Muscle of leg (tissue), 16 donors: ENCODE results near the gene CAMTA2. TPM values are rescaled to one million over a fixed set of nuclear protein-coding genes. Genes with fewer than 3 reads are reported as not detected.
"Not testable (repeated sequence)": the region's sequence is repeated elsewhere in the genome, so short reads cannot be mapped to it uniquely, and the experiment has no call there.

Source experiments
- DNase-seq: peaks from one replicate; pipeline ENCODE4 v3.0.0; 2013
- H3K27ac ChIP-seq: one replicate; pipeline ENCODE4 v1.5.1; 2013; ENCODE audit warnings: mild to moderate bottlenecking, low read length, control low read depth
- H3K27me3 ChIP-seq: one replicate; pipeline ENCODE4 v1.6.1; 2013; ENCODE audit warnings: low read length; ENCODE audit not compliant: control insufficient read depth, insufficient read depth
- H3K36me3 ChIP-seq: one replicate; pipeline ENCODE4 v1.6.1; 2013; ENCODE audit warnings: low read length; ENCODE audit not compliant: control insufficient read depth, insufficient read depth
- H3K4me1 ChIP-seq: one replicate; pipeline ENCODE4 v1.6.1; 2013; ENCODE audit warnings: low read length; ENCODE audit not compliant: control insufficient read depth, insufficient read depth
- H3K4me3 ChIP-seq: one replicate; pipeline ENCODE4 v1.5.1; 2013; ENCODE audit warnings: low read length, control low read depth
- H3K9me3 ChIP-seq: replicated peaks from 2 replicates; pipeline ENCODE4 v1.6.1; 2013; ENCODE audit warnings: low read depth, low read length; ENCODE audit not compliant: control insufficient read depth
- WGBS: methylation state at CpG from one replicate; pipeline ENCODE4 v1.1.5; 2013; ENCODE audit warnings: missing lambda C conversion rate; ENCODE audit not compliant: insufficient coverage; 5-methylcytosine and 5-hydroxymethylcytosine counted together
- long read RNA-seq, 11 donors: transcript quantifications; one replicate each; lab custom pipeline, GENCODE V29; 2026
- polyA plus RNA-seq, 8 donors: library from polyadenylated mRNA; unstranded; fragments of 120-200 nt; gene quantifications; one replicate each; pipeline versions ENCODE4 v1.2.1 to v1.2.3, GENCODE V29; 2013; ENCODE audit warnings: inconsistent platforms in 1 of 8, low replicate concordance in 1 of 8; ENCODE audit not compliant: insufficient read length in 8 of 8, insufficient read depth in 1 of 8
- total RNA-seq: library from RNA; stranded (reverse); fragments of 120-200 nt; gene quantifications from one replicate; pipeline ENCODE4 v1.2.4, GENCODE V29; 2013

The CAMTA2 gene, protein sequence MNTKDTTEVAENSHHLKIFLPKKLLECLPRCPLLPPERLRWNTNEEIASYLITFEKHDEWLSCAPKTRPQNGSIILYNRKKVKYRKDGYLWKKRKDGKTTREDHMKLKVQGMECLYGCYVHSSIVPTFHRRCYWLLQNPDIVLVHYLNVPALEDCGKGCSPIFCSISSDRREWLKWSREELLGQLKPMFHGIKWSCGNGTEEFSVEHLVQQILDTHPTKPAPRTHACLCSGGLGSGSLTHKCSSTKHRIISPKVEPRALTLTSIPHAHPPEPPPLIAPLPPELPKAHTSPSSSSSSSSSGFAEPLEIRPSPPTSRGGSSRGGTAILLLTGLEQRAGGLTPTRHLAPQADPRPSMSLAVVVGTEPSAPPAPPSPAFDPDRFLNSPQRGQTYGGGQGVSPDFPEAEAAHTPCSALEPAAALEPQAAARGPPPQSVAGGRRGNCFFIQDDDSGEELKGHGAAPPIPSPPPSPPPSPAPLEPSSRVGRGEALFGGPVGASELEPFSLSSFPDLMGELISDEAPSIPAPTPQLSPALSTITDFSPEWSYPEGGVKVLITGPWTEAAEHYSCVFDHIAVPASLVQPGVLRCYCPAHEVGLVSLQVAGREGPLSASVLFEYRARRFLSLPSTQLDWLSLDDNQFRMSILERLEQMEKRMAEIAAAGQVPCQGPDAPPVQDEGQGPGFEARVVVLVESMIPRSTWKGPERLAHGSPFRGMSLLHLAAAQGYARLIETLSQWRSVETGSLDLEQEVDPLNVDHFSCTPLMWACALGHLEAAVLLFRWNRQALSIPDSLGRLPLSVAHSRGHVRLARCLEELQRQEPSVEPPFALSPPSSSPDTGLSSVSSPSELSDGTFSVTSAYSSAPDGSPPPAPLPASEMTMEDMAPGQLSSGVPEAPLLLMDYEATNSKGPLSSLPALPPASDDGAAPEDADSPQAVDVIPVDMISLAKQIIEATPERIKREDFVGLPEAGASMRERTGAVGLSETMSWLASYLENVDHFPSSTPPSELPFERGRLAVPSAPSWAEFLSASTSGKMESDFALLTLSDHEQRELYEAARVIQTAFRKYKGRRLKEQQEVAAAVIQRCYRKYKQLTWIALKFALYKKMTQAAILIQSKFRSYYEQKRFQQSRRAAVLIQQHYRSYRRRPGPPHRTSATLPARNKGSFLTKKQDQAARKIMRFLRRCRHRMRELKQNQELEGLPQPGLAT
- total RNA-seq = 4.4 TPM
- polyA plus RNA-seq = 10 to 100 TPM; 15.8 to 25.2 (median 22.3) TPM
- long read RNA-seq, donor 1 = 0 reads
- long read RNA-seq, donor 2 = 0 reads
- long read RNA-seq, donor 3, partial matches to known transcripts = 213 of 232 reads
- long read RNA-seq, donor 3, other reads (novel, unspliced or antisense) = 19 of 232 reads
- long read RNA-seq, donor 4, partial matches to known transcripts = 0 of 1 reads
- long read RNA-seq, donor 4, other reads (novel, unspliced or antisense) = 0 of 1 reads
- long read RNA-seq, donor 5, partial matches to known transcripts = 6 of 7 reads
- long read RNA-seq, donor 5, other reads (novel, unspliced or antisense) = 0 of 7 reads
- long read RNA-seq, donor 6, partial matches to known transcripts = 6 of 7 reads
- long read RNA-seq, donor 6, other reads (novel, unspliced or antisense) = 0 of 7 reads
- long read RNA-seq, donor 7, partial matches to known transcripts = 0 of 2 reads
- long read RNA-seq, donor 7, other reads (novel, unspliced or antisense) = 0 of 2 reads
- long read RNA-seq, donor 8 = 0 reads
- long read RNA-seq, donor 9 = 0 reads
- long read RNA-seq, donor 10, partial matches to known transcripts = 0 of 1 reads
- long read RNA-seq, donor 10, other reads (novel, unspliced or antisense) = 0 of 1 reads
- long read RNA-seq, donor 11, partial matches to known transcripts = 0 of 2 reads
- long read RNA-seq, donor 11, other reads (novel, unspliced or antisense) = 0 of 2 reads

DNA sequence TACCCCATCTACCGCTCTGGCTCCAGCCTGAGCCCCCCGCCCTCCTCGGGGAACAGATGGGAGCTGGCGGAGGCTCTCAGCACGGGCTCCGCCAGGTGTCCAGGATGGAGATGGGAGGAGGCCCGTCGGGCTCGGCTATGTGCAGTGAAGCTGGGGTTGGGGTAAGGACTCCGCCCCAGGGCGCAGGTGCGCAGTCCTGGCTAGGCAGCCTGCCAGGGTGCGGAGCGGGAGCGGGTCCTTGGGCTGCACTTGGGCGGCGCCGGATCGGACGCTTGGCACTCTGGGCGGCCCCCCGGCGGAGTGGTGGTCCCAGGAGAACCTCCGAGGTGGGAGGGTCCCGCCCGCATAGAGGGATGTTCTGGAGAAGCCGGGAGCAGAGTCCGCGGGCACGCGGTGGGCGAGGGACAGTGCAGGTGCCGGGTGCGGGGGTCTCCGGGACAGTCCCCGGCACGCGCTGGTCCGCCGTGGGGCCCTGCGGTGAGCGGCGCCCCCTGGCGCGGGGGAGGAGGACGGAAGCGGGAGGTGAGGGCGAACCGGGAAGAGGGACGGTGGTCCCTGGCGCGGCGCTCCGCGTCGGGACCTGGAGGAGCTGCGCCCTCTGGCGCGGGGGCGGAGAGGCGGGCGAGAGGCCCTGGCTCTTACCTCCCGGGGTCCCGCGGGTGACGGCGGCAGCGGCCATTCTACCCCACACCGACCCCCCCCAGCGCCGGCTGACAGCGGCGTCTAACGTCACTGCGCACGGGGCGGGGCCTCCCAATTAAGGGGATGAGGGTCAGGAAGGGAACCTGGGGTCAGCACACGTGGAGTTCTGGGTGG is at the start of gene CAMTA2:
TSS of gene CAMTA2 (minus strand) at position 725 of the 816 bp plus-strand sequence. CDS start 1,453 bp downstream, outside the sequence.
- Histone ChIP-seq H3K9me3 (no peaks in the 10 kb centered on the region), H3K4me3 (peak within 1 kb of the TSS; percentile 90), H3K27ac (peak within 1 kb of the TSS; percentile 96), H3K27me3 (no peaks in the 10 kb centered on the region), H3K4me1 (peaks cover 28% of the 10 kb centered on the region), H3K36me3 (peaks cover 9% of the 10 kb centered on the region)
- WGBS = 1% methylated on average over 58 of the region's 78 CpGs
- peak; percentile 92 for DNase-seq

DNA sequence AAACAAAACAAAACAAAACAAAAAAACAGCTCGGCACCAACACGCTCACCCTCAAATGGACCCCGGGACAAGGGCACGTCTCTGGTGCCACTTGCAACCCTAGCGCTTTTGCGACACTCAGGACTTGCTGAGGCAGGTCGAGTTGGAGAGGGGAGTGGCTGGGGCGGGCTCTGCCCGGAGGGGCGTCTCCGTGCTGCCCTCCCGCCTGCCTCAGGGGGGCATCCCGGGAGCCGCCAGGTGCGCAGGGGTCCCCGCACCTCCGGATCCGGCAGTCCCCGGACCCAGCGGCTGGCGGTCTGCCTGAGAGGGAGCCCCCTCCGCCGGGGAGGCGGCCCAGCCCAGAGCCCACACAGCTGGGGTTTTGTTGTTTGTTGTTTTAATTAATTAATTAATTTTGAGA is 47.8 kb upstream of the CAMTA2 start, which contains the start of gene SLC52A1:
TSS of gene SLC52A1 (minus strand) at position 112 of the 400 bp plus-strand sequence. CDS start 820 bp downstream, outside the sequence.
- Histone ChIP-seq H3K36me3 (no peaks in the 10 kb centered on the region), H3K9me3 (no peaks in the 10 kb centered on the region), H3K27me3 (peaks cover 15% of the 10 kb centered on the region), H3K4me1 (peaks cover 4% of the 10 kb centered on the region), H3K4me3 (no peak within 1 kb of the TSS), H3K27ac (no peak within 1 kb of the TSS)
- DNase-seq = no peak
- WGBS = 9% methylated on average over 19 of the region's 24 CpGs

DNA sequence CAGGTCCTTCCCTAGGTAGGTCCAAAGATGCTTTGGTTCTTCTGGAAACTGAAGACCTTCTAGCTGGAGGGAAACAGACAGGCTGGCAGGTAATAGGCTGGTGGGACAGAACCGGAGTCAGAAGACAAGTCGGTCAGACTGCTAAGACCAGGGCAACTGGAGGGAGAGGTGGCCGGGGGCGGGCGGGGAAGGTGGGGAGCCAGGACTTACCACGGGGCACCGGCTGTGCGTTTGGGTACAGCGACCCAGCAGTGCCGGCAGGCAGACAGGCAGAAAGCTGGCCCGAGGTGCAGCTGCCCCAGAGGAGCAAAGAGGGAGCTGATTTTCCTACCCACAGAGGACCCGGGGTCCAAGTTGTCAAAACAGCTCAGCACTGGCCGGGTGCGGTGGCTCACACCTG is 47.2 kb upstream of the CAMTA2 start:
- WGBS = 90% methylated on average over 14 of the region's 14 CpGs
- DNase-seq = no peak

DNA sequence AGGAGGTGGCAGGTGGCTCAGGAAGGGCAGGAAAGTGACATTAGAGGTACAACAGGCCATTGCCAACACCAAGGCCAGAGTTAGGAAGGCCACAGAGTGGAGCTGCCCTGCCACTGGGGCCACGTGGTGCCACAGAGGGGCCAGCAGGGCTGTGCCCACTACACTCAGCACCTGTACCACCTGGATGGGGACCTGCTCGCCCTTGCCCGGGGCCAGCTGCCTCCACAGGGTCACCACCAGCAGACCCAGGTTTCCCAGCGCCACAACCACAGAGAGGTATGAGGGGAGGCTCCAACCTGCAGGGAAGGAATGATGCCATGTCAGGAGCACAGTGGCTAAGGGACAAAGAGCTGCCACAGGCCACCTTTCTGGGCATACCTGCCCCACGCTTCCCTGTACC is 46.6 kb upstream of the CAMTA2 start:
- Histone ChIP-seq H3K9me3 (no peaks in the 10 kb centered on the region), H3K27me3 (peaks cover 15% of the 10 kb centered on the region), H3K36me3 (no peaks in the 10 kb centered on the region), H3K4me3 (no peak overlapping the region), H3K27ac (no peak overlapping the region), H3K4me1 (peaks cover 4% of the 10 kb centered on the region)
- no peak for DNase-seq
- WGBS = 88% methylated on average over 4 of the region's 5 CpGs

More for the DNA sequence above, 47.2 kb upstream of the CAMTA2 start:
- Histone ChIP-seq H3K4me3 (no peak overlapping the region), H3K9me3 (no peaks in the 10 kb centered on the region), H3K4me1 (peaks cover 4% of the 10 kb centered on the region), H3K27ac (no peak overlapping the region), H3K36me3 (no peaks in the 10 kb centered on the region), H3K27me3 (peaks cover 15% of the 10 kb centered on the region)

DNA sequence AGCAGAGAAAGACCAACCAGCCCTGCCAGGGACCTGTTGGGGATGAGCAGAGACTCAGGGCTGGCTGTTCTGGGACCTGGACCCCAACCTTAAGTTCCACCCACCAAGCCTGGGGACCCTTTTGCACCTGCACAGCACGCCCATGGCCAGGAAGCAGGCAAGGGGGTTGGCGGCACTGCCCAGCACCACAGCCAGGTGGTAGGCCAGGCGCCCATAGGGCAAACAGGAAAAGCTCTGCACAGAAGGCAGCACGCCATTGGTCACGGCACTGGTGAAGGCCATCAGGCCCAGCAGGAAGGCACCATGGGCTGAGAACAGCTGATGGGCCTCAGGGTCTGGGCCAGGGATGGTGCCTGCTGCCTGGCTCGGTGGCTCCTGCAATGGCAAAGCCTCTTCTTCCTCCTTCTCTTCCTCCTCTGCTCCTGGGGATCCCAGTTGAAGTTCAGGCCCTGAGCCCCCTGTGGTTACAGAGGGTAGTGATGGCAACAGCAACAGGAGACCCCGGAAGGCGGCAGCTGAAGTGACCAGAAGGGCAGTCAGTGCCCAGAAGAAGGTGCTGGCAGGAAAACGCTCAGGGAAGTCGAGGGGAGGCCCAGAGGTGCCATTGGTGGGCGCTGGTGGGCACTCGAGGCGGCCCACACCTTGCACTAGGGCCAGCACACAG is 46.0 kb upstream of the CAMTA2 start:
- H3K27ac ChIP-seq = no peak overlapping the region
- no peaks in the 10 kb centered on the region for H3K36me3 ChIP-seq
- DNase-seq = no peak
- peaks cover 15% of the 10 kb centered on the region for H3K27me3 ChIP-seq
- no peaks in the 10 kb centered on the region for H3K9me3 ChIP-seq
- peaks cover 4% of the 10 kb centered on the region for H3K4me1 ChIP-seq
- no peak overlapping the region for H3K4me3 ChIP-seq
- 84% methylated on average over 11 of the region's 13 CpGs for WGBS

DNA sequence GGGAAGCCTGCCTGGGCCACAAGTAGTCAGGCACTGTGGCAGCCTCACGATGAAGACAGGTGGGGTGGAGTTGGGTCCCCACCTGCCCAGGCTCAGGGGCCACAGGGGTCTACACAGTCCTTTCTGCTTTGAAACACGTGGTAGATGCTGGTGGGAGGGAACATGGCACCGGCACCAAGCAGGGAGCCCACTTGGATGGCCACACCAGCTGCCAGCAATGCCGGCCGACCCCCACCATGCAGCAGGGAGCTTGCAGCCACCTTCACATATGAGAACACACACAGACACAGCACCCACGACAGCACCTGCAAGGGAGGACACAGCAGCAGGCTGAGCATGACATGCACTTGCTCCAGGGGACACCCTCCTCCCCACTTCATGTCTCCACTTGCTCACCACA is 45.4 kb upstream of the CAMTA2 start:
- Histone ChIP-seq H3K9me3 (no peaks in the 10 kb centered on the region), H3K36me3 (no peaks in the 10 kb centered on the region), H3K27me3 (peaks cover 15% of the 10 kb centered on the region), H3K4me3 (no peak overlapping the region), H3K4me1 (peaks cover 4% of the 10 kb centered on the region), H3K27ac (no peak overlapping the region)
- no peak for DNase-seq
- 96% methylated on average over 4 of the region's 6 CpGs for WGBS

DNA sequence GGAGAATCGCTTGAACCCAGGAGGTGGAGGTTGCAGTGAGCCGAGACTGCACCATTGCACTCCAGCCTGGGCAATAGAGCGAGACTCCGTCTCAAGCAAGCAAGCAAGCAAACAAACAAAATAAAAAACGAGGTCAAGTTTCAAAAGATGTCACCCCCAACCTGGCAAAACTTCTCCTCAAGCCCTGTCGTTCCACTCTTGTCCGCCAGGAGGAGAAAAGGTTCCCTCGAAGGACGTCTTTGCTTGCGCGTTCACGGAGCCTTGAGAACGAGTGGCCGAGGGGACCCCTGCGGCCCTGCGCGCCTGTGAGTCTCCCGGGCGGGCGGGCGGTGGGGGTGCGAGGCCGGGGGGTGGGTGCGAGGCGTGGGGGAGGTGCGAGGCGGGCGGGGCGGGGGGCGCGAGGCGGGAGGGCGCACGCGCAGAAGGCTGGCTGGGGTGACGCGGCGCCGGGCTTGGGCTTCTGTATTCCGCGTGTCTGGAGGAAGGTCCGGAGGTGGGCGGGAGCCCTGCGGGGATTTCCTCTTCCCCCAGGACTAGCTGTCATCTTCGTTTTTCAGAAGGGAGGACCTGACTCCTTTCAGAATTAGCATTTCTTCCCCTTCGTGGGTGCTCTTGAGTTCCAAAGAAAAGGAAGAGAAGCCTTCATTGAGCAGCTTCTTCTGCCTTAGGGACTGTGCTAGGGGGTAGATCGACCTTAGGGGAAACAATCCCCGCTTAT is 44.0 kb upstream of the CAMTA2 start:
- H3K4me3 ChIP-seq = peak overlapping the region; percentile 43
- peak overlapping the region; percentile 65 for H3K27ac ChIP-seq
- H3K36me3 ChIP-seq = no peaks in the 10 kb centered on the region
- no peaks in the 10 kb centered on the region for H3K9me3 ChIP-seq
- H3K27me3 ChIP-seq = peaks cover 15% of the 10 kb centered on the region
- WGBS = 22% methylated on average over 4 of the region's 48 CpGs
- DNase-seq = peak; percentile 93
- H3K4me1 ChIP-seq = peaks cover 4% of the 10 kb centered on the region

DNA sequence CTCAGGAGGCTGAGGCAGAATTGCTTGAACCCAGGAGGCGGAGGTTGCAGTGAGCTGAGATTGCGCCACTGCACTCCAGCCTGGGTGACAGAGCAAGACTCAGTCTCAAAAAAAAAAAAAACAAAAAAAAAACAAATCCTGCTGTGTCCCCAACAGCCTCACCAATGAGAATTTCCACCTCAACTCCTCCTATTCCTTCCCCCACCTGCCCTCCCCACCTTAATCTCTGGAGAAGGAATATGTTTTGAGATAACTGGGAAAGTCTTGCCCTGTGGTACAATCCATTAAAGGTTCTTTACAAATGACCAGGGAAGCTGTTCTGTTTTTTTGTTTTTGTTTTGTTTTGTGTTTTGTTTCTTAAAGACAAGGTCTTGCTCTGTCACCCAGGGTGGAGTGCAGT is 42.7 kb upstream of the CAMTA2 start:
- H3K36me3 ChIP-seq, H3K4me1 ChIP-seq, DNase-seq, H3K27me3 ChIP-seq, H3K4me3 ChIP-seq, H3K9me3 ChIP-seq, H3K27ac ChIP-seq: not testable (repeated sequence)
- WGBS = no CpG with 5 or more reads among the region's 2 CpGs
